Measurements from ENCODE around the gene MYO9B. TPM values are rescaled to one million over a fixed set of nuclear protein-coding genes. Genes with fewer than 3 reads are reported as not detected.

MYO9B gene
- total and polyA plus RNA-seq, 11 donors = 24.2 to 89.4 (median 31.3) TPM

- WGBS, 4 donors = 84 to 94% (median 92%) methylated on average over 3 of the region's 3 CpGs
- Histone ChIP-seq H3K27ac (no peak overlapping the region), H3K36me3 (peaks cover 0 to 42% (median 26%) of the 10 kb centered on the region in 9 donors), H3K9me3 (peaks cover 0 to 32% (median 10%) of the 10 kb centered on the region in 12 donors), H3K27me3 (no peaks in the 10 kb centered on the region), H3K4me3 (no peak overlapping the region), H3K4me1 (peaks cover 0 to 12% (median 0%) of the 10 kb centered on the region in 12 donors)
- no peak for DNase-seq
- TF ChIP-seq POLR2A (IDR thresholded peaks at IDR 0.05) = no peak
- no peak for TF ChIP-seq CTCF (IDR thresholded peaks at IDR 0.05)
- intact Hi-C loops (cut with DNase I) = no loop called here
- ATAC-seq = peak in 1 of 4 donors; percentile 30
Observed at GRCh38 chr19:17060802-17061201, 14.8 kb upstream of the MYO9B start.

GRCh38 chr19:17061205-17061604, 14.4 kb upstream of the MYO9B start:
- peaks cover 0 to 12% (median 0%) of the 10 kb centered on the region in 12 donors for H3K4me1 ChIP-seq
- intact Hi-C loops (cut with DNase I) = no loop called here
- peak in 1 of 5 donors; percentile 4 for DNase-seq
- no peak overlapping the region for H3K27ac ChIP-seq
- WGBS, 4 donors = 90 to 98% (median 98%) methylated on average over 3 of the region's 3 CpGs
- TF ChIP-seq POLR2A (IDR thresholded peaks at IDR 0.05) (no peak), CTCF (IDR thresholded peaks at IDR 0.05) (no peak)
- peaks cover 0 to 40% (median 23%) of the 10 kb centered on the region in 9 donors for H3K36me3 ChIP-seq
- no peak overlapping the region for H3K4me3 ChIP-seq
- no peaks in the 10 kb centered on the region for H3K27me3 ChIP-seq
- peaks cover 0 to 32% (median 10%) of the 10 kb centered on the region in 12 donors for H3K9me3 ChIP-seq
- ATAC-seq = no peak

- Histone ChIP-seq H3K4me3 (no peak overlapping the region), H3K36me3 (peaks cover 0 to 40% (median 23%) of the 10 kb centered on the region in 9 donors), H3K9me3 (peaks cover 0 to 32% (median 10%) of the 10 kb centered on the region in 12 donors), H3K27ac (no peak overlapping the region), H3K4me1 (peaks cover 0 to 12% (median 0%) of the 10 kb centered on the region in 12 donors), H3K27me3 (no peaks in the 10 kb centered on the region)
- intact Hi-C loops (cut with DNase I) = no loop called here
- DNase-seq (peak in 1 of 5 donors; percentile 26), ATAC-seq (no peak)
- TF ChIP-seq POLR2A (IDR thresholded peaks at IDR 0.05) = no peak
- TF ChIP-seq CTCF (IDR thresholded peaks at IDR 0.05) = no peak
- 89 to 95% (median 92%) methylated on average over 7 of the region's 7 CpGs for WGBS, 4 donors
Observed at GRCh38 chr19:17061691-17062090, 13.9 kb upstream of the MYO9B start.

GRCh38 chr19:17063428-17063827, 12.1 kb upstream of the MYO9B start:
- no peak overlapping the region for H3K4me3 ChIP-seq
- H3K27ac ChIP-seq = no peak overlapping the region
- peaks cover 0 to 28% (median 16%) of the 10 kb centered on the region in 9 donors for H3K36me3 ChIP-seq
- 95 to 98% (median 96%) methylated on average over 2 of the region's 2 CpGs for WGBS, 4 donors
- TF ChIP-seq POLR2A (IDR thresholded peaks at IDR 0.05) = no peak
- TF ChIP-seq CTCF (IDR thresholded peaks at IDR 0.05) = no peak
- no peak for ATAC-seq
- H3K9me3 ChIP-seq = peaks cover 0 to 21% (median 5%) of the 10 kb centered on the region in 12 donors
- DNase-seq = no peak
- H3K4me1 ChIP-seq = peaks cover 0 to 24% (median 0%) of the 10 kb centered on the region in 12 donors
- intact Hi-C loops (cut with DNase I) = no loop called here
- no peaks in the 10 kb centered on the region for H3K27me3 ChIP-seq

Measured in heart left ventricle (tissue), 16 donors.